Measurements from ENCODE around the gene C5AR2. TPM values are rescaled to one million over a fixed set of nuclear protein-coding genes. Genes with fewer than 3 reads are reported as not detected.
A peak's percentile ranks its signal among the peaks of the same experiment; 100 is the strongest.
"Not testable (repeated sequence)": the region's sequence is repeated elsewhere in the genome, so short reads cannot be mapped to it uniquely, and the experiment has no call there.

Gene C5AR2
- under 1 TPM; 0.28 to 0.47 (median 0.35) TPM for polyA plus RNA-seq (ENCODE audit: insufficient read length in 3 of 3)
- long read RNA-seq, donor 1, result 0 reads
- long read RNA-seq, donor 2, result 0 reads
- long read RNA-seq, donor 3, result 0 reads
- long read RNA-seq, donor 4, result 0 reads
- long read RNA-seq, donor 5, result 0 reads
- long read RNA-seq, donor 6, result 0 reads
- long read RNA-seq, donor 7, result 0 reads
- long read RNA-seq, donor 8, result 0 reads
- long read RNA-seq, donor 9, result 0 reads
- long read RNA-seq, donor 10, result 0 reads
- long read RNA-seq, donor 11, result 0 reads
- long read RNA-seq, donor 12, result 0 reads
- long read RNA-seq, donor 13, result 0 reads
- long read RNA-seq, donor 14, result 0 reads
- long read RNA-seq, donor 15, partial matches to known transcripts, result 0 of 1 reads
- long read RNA-seq, donor 15, other reads (novel, unspliced or antisense), result 0 of 1 reads
- long read RNA-seq, donor 16, full-length matches to known transcripts, result 1 of 1 reads
- long read RNA-seq, donor 16, partial matches to known transcripts, result 0 of 1 reads
- long read RNA-seq, donor 16, other reads (novel, unspliced or antisense), result 0 of 1 reads

GRCh38 chr19:47331931-47332547 lies at the start of gene C5AR2:
C5AR2 (plus strand) TSS chr19:47332175; CDS start chr19:47340800, 8,625 bp downstream.
- no peak for DNase-seq

GRCh38 chr19:47283405-47284059 lies 48.4 kb upstream of the C5AR2 start:
- DNase-seq, result no peak

- DNase-seq, result peak; percentile 55
These were observed 47.6 kb upstream of the C5AR2 start for GRCh38 chr19:47284324-47284899.

GRCh38 chr19:47296036-47296435 lies 35.9 kb upstream of the C5AR2 start:
- peak; percentile 70 for DNase-seq

GRCh38 chr19:47300867-47301266 lies 31.1 kb upstream of the C5AR2 start:
- not testable (repeated sequence) for DNase-seq

- DNase-seq, result no peak
These were observed 29.7 kb upstream of the C5AR2 start for GRCh38 chr19:47302249-47302648.

- DNase-seq, result no peak
These were observed 28.0 kb upstream of the C5AR2 start for GRCh38 chr19:47303966-47304365.

GRCh38 chr19:47305309-47305751 lies 26.6 kb upstream of the C5AR2 start:
- DNase-seq, result no peak

GRCh38 chr19:47306303-47306702 lies 25.7 kb upstream of the C5AR2 start:
- DNase-seq, result no peak

GRCh38 chr19:47309038-47309437 lies 22.9 kb upstream of the C5AR2 start:
- no peak for DNase-seq

- DNase-seq, result no peak
These were observed 22.4 kb upstream of the C5AR2 start, which contains the start of gene C5AR1 for GRCh38 chr19:47309608-47310007. C5AR1 (plus strand) TSS chr19:47309861; CDS start chr19:47309896, 35 bp downstream.

- no peak for DNase-seq
These were observed 21.7 kb upstream of the C5AR2 start for GRCh38 chr19:47310323-47310722.

- no peak for DNase-seq
These were observed 21.2 kb upstream of the C5AR2 start for GRCh38 chr19:47310819-47311218.

- no peak for DNase-seq
These were observed 19.5 kb upstream of the C5AR2 start for GRCh38 chr19:47312366-47313006.

- DNase-seq, result no peak
These were observed 18.1 kb upstream of the C5AR2 start for GRCh38 chr19:47313754-47314295.

- DNase-seq, result no peak
These were observed 16.7 kb upstream of the C5AR2 start for GRCh38 chr19:47315125-47315821.

GRCh38 chr19:47316513-47316912 lies 15.5 kb upstream of the C5AR2 start:
- no peak for DNase-seq

GRCh38 chr19:47319923-47320871 lies 11.8 kb upstream of the C5AR2 start:
- no peak for DNase-seq

- no peak for DNase-seq
These were observed 10.3 kb upstream of the C5AR2 start for GRCh38 chr19:47321630-47322029.
